ENCODE measurements around the gene LRRC4B.

The LRRC4B gene

DNA sequence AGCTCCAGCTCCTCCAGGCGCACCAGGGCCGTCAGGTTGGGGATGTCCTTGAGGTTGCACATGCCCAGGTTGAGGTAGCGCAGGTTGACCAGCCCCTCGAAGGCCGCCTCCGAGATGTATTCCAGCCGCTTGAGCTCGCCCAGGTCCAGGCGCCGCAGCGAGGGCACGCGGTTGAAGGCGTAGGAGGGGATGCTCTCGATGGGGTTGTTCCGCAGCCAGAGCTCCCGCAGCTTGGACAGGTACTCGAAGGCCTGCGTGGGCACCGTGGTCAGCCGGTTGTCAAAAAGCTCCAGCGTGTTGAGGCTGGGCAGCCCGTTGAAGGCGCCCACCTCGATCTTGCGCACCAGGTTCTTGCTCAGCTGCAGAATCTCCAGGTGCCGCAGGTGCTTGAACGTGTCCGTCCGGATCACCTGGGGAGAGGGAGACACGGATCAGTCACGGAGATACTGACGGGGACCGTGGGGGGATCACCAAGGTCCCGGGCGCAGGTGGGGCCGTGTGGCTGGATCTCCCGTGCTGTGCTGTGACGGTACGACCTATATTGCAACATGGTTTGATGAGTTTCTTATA lies 49.1 kb downstream of the LRRC4B start:
- no peak for DNase-seq

DNA sequence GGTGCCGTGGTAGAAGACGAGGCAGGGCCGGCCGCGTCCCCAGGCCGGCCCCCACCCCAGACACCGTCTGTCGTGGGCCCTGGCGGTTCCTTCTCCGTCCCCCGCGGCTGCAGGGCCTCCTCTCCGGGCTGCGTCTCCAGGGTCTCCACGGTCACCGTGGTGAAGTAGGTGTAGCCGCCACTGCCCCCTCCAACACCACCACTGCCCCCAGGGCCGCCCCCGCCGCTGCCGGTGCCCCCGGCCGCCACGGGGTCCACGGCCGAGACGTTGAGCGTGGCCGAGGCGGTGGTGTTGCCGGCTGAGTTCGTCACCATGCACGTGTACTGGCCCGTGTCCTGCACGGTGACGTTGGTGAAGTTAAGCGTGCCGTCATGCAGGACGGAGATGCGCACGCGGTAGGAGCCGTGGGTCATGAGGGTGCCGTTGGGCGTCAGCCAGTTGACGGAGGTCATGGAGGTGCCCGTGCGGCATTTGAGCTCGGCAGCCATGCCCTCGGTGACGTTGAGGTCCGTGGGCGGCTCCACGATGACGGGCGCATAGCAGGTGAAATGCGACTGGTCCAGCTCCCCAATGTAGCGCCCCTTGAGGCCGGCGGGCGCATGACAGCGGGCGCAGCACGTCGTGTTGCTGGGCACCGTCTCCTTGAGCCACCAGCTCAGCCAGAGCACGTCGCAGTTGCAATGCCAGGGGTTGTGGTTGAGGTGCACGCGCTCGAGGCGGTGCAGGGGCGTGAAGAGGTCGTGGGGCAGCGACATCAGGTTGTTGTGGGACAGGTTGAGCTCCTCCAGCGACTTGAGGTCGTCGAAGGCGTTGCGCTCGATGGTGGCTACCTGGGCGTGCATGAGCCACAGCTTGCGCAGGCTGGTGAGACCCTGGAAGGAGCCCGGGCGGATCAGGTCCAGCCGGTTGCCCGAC lies 49.9 kb downstream of the LRRC4B start:
- DNase-seq = no peak

DNA sequence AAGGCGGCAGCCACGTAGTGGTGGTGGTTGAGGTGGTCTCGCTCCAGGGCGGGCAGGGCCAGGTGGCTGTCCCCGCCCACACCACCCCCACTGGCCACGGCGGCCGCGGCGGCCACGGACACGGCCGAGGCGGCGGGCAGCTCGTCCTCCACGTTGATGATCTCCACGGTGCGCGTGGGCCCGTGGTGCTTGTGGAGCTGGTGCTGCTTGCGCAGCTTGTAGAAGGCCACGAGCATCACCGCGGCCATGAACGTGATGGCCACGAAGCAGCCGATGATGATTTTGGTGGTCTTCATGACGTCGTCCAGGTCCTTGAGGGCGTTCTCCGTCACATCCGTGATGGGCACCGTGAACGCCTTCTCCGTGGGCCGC lies 50.5 kb downstream of the LRRC4B start:
- no peak for DNase-seq

DNA sequence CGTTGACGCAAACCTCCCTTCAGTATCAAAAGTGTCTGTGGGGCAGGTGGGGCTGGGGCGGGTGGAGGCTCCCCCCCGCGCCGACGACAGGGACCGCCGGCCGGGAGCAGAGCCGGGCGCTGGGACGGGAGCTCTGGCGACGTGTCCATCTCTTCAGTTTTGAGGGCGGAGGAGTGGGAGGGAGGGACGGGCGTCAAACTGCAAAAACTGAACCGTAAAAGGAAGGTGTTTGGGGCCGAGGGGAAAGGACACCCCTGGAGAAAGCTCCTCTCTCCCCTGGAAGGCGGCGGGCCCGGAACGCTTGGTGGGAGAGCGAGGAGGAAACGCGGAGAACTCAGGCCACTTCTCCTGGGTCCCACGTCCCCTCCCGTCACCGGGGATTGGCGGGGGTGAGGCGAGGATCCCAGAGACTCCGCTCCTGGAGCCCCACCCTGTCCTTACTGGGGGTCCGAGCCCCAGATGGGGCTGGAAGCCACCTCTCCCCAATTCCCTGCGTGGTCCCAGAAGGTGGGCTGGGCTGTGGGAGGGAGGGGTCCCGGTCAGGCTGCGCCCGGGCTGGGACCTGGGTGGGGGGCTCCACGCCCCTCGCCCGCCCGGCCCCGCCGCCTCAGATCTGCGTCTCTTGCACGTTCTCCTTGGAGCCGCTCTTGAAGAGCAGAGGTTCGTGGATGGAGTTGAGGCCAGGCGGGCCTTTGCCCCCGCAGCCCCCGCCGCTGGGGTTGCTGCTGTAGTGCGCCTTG lies 51.1 kb downstream of the LRRC4B start:
- no peak for DNase-seq

DNA sequence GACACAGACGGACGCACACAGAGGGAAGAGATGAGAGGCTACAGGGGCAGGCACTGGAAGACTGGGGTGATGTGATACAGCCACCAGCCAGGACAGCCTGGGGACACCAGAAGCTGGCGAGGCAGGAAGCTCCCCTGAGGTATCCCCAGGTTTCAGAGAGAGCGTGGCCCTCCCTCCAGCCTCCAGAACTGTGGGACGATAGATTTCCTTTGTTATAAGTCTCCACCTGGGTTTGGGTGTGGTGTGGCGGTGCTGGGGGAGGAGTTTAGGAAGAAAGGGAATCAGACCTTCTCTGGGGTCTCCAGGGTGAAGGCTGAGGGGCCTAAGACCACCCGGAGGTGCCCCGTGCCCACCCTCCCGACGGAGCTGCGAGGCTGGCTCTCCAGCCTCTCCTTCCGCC lies 51.8 kb downstream of the LRRC4B start:
- DNase-seq = no peak

DNA sequence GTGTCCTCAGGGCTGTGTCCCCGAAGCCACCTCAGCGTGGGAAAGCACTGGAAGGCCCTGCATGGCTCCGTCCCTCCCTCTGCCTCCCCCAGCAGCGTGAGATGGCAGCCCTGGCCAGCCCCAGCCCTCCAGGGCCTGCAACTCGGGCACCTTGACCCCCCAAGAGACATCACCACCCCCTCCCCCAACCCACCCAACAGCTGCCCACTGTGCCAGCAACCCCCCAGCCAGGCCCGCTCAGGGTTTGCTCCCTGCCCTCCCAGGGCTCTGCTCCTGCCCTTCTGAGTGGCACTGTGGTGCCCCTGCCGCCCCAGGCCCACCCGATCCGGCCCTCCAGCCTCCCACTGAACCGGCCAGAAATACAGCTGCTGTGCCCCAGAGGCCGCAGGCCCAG lies 53.1 kb downstream of the LRRC4B start:
- no peak for DNase-seq

DNA sequence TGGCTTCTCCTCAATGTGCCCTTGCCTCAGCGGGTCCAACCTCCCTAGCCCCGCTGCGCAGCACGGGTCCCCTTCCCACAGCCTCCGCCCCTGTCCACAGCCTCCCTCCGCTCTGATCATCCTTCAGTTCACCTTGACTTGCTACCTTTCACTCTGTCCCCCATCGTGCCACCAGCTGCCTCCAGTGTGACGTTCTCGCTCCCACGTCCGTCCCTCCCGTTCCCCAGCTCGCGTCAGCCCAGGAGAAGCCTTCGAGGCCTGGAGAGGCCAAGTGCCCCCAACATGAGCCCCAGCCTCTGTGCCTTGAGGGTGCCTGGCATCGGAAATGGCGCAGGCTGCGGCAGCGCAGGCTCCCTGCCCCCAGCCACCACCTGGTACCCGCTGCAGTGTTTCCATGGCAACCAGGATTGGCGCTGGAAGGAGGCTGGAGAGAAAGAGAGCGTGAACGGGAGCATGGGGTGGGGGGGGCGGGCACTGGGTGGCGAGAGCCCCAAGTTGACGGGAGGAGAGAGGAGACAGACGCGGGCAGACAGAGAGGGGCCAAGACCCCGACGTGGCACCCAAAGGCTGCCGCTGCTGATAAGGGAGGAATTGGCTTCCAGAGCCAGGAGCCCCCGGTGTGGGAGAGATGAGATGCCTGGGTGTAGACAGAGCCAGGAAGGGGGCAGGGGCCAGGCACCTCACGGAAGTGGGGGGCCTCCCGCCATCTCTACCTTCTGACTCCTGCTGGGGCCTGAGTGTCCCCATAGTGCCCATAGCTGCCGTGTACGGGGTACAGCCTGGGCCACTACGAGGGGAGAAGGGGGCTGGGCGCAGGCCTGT lies 53.7 kb downstream of the LRRC4B start:
- peak; percentile 72 for DNase-seq

DNA sequence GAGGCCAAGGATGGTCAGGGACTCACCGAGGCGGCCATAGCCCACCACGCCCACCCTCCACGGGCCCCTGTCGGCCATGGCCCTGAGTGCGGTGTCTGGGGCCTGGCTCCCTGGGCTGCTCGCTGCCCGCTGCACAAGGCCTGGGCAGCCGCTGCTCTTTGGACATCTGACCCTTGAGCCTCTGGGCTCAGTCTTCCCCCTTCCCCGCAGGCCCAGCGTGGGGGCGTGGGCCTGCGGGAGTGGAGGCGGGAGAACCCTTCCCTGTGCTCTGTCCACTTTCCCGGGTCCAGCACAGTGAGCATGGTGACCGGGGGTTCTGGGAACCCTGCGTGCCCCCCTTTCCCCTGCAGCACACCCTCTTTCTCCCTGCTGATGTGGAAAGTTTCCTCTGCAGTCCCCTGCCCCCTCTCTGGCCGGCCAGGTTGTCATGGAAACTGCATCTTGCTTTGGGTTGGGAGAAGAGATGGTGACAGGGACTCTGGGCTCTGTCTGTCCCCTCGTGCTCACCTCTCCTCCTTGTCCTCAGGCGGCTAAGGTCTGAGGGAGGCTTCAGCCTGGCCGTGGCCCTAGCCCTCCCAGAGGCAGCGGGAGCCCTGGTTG lies 54.4 kb downstream of the LRRC4B start, which contains the start of gene ASPDH:
ASPDH (minus strand) TSS at position 168 of the 600 bp plus-strand sequence; CDS start at position 78, 90 bp downstream.
- no peak for DNase-seq

DNA sequence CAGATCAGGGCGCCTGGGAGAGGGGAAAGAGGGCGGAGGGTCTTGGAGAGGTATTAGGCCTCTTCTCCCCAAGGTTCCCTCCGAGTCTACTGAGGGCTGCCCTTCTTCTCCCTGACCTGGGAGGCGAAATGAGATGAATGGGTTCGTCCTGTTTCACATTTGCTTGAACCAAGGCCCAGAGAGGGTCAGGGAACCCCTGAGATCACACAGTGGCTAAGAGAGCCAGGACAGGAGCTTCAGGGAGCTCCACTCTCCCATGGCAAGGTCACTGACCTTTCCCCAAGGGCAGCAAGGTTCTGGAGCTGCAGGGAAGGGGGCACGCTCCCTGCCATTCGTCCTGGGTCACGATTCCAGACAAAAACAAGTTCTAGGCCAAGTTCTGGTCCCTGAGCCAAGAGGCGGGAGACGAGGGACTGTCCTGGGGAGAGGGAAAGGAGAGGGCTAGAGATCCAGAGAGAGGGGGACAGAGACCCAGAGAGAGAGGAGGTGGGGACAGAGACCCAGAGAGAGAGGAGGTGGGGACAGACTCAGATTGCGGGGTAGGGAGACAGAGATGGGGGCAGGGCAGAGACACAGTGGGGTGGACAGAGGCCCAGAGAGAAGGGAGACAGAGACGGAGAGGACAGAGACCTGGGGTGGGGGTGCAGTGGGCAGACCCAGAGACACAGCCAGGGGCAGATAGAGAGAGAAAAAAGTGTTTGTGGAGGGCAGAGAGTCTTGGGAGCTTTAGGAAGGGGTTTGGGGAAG lies 55.1 kb downstream of the LRRC4B start:
- no peak for DNase-seq

DNA sequence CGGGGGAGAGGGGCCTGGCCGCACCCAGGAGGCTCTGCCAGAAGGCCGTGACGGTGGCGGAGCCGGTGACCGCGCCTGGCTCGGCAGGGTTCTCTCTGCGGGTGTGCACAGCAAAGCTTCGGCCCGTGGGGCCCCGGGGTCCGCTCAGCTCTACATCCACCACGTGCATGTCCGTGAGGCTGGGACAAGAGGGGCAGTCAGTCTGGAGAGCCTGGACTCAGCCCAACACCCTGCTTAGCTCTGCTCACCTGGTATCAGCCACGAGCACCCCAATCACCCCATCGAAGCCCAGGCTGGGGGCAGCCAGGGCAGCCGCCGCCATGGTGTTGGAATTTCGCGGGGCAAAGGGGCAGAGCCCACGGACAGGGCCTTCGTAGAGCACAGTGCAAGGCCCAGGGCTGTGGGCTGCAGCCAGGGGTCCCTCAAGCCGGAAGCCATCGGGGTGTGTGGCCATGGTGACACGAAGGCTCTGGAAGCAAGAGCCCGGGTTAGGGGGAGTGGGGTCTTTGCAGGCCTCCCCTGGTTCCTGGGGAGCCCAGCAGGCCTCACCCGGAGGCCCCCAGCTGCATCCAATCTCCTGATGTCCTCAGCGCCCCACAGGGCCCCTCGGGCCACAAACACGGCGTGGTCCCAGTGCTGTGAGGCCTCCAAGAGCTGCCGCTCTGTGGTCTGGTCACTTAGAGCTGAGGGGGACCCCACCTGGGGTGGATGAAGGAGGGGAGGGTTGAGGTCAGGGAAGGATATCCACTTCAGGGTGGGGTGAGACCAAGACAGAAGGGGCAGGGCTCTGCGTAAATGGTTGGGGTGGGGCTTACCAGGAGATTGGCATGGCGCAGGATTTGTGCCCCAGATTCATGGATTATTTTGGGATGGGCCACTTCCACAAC lies 55.9 kb downstream of the LRRC4B start:
- no peak for DNase-seq

DNA sequence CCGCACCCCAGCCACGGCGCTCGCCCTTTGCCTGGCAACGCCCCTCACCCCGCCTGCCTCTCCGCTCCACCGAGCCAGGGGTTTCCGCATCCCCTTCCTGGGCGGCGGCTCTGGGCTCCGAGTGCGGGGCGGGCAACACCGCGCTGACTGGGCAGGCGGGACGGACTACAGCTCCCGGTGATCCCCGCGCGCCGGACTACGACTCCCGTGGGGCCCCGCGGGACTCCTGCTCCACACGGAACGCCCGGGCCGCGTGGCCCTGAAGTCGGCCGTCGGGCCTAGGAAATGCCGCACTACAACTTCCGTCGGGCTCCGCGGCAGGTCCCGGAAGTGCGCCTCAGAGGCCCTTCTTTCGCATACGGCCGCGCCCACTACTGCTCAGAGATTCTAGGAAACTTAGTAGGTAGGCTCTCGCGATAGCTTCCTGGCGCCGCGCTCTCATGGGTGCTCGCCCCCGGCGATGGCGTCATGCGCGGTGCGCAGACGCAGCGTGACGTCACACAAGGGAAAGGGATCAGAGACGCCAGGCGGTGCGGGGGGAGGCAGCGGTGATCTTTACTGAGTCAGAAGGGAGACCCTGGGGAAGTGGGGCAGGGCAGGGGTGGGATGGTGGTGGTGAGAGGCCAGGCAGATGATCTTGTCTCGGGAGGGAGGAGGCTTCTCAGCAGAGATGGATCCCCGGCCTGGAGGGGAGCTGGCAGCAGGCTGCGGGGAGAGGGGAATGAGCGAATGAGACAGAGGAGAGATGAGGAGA lies 57.0 kb downstream of the LRRC4B start, which contains the start of gene JOSD2:
JOSD2 (minus strand) TSS at position 123 of the 754 bp plus-strand sequence. CDS start 760 bp downstream, outside the sequence.
- peak; percentile 91 for DNase-seq

DNA sequence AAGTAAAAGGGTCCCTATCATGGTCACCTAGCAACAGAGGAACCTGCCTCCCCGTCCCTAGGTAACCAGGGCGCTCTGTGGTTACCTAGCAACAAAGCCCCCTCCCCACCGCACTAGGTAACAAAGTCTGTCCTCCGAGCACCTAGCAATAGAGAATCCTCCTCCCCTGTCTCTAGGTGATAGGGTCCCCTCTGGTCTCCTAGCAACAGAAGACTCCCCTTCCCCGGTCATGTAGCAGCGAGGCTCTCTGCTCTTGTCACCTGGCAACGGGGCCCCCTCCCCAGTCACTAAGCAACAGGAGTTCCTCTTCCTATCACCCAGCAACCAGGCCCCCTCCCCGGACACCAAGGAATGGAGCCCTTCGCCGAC lies 57.6 kb downstream of the LRRC4B start:
- peak; percentile 89 for DNase-seq

DNA sequence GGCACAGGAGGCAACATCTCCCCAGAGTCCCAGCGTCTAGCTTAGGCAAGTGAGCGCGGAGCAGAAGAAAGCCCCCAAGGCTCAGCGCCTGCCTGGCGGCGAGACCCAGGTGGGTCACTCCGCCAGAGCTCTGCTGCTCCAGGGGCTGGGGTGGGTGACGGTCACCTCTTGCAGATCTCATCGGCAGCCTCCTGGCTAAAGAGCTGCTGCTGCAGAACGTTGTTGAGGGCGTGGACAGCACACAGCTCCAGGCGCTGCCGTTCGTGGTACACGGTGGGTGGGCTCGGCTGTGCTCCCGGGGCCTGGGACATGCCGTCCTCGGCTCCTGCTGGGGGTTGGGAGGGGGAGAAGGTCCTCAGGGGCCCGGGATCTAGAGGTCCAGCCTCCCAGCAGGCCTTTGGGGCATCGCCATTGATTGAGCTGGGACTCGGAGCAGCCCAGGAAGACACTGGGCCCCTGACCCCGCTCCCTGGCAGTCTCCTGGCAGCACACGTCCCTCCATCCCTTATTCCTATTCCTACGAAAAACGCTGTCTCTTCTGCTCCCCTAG lies 58.0 kb downstream of the LRRC4B start:
- no peak for DNase-seq

DNA sequence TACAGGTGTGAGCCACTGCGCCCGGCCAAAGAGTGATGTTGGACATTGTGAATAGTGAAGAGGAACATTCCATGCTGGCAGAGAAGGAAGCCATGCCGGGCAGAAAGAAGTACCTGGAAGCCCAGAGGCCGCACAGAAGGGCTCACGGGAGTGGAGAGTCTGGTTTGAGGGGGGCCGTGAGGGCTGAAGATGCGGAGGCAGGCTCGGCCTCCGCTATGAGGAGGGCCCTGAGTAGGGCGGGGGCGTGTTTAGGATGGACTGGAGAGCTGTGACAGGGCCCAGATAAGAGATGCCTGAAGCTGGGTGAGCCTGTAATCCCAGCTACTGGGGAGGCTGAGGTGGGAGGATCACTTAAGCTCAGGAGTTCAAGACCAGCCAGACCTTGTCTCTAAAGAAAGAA lies 58.9 kb downstream of the LRRC4B start:
- DNase-seq = no peak

DNA sequence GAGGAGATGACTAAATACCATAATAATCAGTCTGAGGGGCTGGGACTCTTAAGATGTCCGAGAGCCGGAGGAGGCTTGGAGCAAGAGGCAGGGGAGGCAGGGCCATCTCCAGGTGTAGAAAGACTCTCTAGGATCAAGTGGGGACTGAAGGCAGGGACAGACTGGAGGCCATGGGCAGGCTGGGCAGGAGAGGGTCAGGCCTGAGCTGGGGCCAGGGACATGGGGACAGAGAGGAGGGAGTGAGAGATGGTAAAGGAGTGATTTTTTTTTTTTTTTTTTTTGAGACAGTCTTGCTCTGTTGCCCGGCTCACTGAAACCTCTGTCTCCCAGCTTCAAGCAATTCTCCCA lies 59.4 kb downstream of the LRRC4B start:
- no peak for DNase-seq

DNA sequence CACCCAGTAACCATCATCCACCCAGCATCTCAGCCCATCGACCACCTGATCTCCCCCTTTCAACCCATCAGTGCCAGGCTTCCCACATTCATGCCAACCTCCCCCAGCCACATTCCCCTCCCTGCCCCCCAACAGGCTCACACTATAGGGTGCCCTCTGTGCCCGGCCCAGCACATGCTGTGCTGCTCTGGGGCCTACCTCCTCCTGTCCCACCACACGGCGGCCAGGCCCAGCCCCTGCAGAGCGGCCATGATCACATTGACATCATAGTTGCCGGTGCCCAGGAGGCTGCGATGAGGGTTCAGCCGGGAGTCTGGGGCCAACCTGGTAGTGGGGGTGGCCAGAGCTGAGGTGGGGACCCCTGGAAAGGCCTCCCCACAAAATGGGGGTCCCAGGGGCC lies 60.9 kb downstream of the LRRC4B start:
- DNase-seq = no peak

DNA sequence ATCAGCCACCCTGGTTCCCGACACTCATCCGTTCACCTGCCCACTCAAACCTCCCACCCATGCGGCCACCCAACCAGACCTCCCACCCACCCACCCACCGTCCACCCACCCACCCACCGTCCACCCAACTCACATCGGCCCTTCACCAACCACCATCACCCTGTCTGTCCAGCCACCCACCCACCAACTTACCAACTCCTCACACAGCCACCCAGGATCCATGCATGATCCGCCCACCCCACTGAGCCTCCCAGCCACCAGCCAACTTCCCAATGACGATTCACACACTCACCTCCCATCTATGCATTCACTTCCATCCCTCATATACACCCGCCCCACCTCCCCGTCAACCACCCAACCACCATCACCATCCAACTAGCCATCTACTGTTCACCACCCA lies 61.5 kb downstream of the LRRC4B start:
- DNase-seq = no peak

DNA sequence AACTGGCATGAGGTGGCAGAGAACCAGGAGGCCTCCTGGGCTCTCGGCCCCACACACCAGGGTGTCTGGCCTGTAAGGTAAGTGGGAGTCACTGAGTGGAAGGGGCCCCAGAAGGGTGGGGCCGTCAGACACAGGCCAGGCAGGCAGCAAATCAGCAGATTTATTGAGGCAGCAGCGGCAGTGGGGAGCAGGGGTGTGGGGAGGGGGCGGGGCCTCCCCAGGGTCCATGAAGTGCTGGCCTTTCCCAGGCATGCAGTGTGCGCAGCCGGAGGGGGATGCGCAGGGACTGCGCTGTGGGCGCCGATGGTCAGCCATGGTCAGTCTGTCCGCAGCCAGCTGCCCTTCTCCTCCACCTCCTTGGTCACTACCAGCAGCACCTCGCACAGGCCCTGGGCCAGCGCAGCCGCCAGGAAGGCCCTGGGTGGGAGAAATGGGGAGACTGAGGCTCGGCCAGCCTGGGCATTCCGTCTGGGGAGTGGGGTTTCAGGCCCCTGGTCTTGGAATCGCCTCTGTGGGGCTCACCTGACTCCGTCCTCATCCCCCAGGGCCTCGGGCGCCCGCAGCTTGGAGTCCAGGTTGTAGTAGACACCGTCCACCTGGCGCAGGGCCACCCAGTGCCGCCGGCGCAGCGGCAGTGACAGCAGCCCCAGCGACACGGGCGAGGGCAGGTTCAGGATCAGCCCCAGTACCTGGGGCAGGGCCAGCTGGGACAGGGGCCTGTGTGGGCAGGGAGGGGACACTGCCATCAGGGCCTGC lies 62.2 kb downstream of the LRRC4B start:
- DNase-seq = no peak
